ENCODE results near the gene COL12A1.

The COL12A1 gene

GRCh38 chr6:75154973-75155372, 50.9 kb downstream of the COL12A1 start:
- Histone ChIP-seq H3K36me3 (ENCODE audit: insufficient read depth, low read length) (no peaks in the 10 kb centered on the region), H3K9me3 (ENCODE audit: control insufficient read depth, insufficient read depth, low read length) (no peaks in the 10 kb centered on the region), H3K4me1 (ENCODE audit: insufficient read depth, low read length) (no peaks in the 10 kb centered on the region), H3K9ac (ENCODE audit: low read depth, low read length) (no peak overlapping the region)

GRCh38 chr6:75150685-75151412, 55.0 kb downstream of the COL12A1 start:
- Histone ChIP-seq H3K9me3 (ENCODE audit: control insufficient read depth, insufficient read depth, low read length) (no peaks in the 10 kb centered on the region), H3K36me3 (ENCODE audit: insufficient read depth, low read length) (no peaks in the 10 kb centered on the region), H3K4me1 (ENCODE audit: insufficient read depth, low read length) (no peaks in the 10 kb centered on the region), H3K9ac (ENCODE audit: low read depth, low read length) (no peak overlapping the region)

- no peaks in the 10 kb centered on the region for H3K4me1 ChIP-seq (ENCODE audit: insufficient read depth, low read length)
- no peaks in the 10 kb centered on the region for H3K36me3 ChIP-seq (ENCODE audit: insufficient read depth, low read length)
- no peak overlapping the region for H3K9ac ChIP-seq (ENCODE audit: low read depth, low read length)
These were observed 56.2 kb downstream of the COL12A1 start for GRCh38 chr6:75149696-75150095.

GRCh38 chr6:75149240-75149639, 56.6 kb downstream of the COL12A1 start:
- no peaks in the 10 kb centered on the region for H3K36me3 ChIP-seq (ENCODE audit: insufficient read depth, low read length)
- no peaks in the 10 kb centered on the region for H3K4me1 ChIP-seq (ENCODE audit: insufficient read depth, low read length)
- H3K9ac ChIP-seq (ENCODE audit: low read depth, low read length) = no peak overlapping the region
- no peaks in the 10 kb centered on the region for H3K9me3 ChIP-seq (ENCODE audit: control insufficient read depth, insufficient read depth, low read length)

More at GRCh38 chr6:75149696-75150095, 56.2 kb downstream of the COL12A1 start:
- no peaks in the 10 kb centered on the region for H3K9me3 ChIP-seq (ENCODE audit: control insufficient read depth, insufficient read depth, low read length)

- H3K9me3 ChIP-seq (ENCODE audit: control insufficient read depth, insufficient read depth, low read length) = no peaks in the 10 kb centered on the region
- H3K4me1 ChIP-seq (ENCODE audit: insufficient read depth, low read length) = no peaks in the 10 kb centered on the region
- no peak overlapping the region for H3K9ac ChIP-seq (ENCODE audit: low read depth, low read length)
- H3K36me3 ChIP-seq (ENCODE audit: insufficient read depth, low read length) = no peaks in the 10 kb centered on the region
These were observed 58.3 kb downstream of the COL12A1 start for GRCh38 chr6:75147512-75147911.

GRCh38 chr6:75145976-75146375, 59.9 kb downstream of the COL12A1 start:
- Histone ChIP-seq H3K9me3 (ENCODE audit: control insufficient read depth, insufficient read depth, low read length) (no peaks in the 10 kb centered on the region), H3K36me3 (ENCODE audit: insufficient read depth, low read length) (no peaks in the 10 kb centered on the region), H3K4me1 (ENCODE audit: insufficient read depth, low read length) (no peaks in the 10 kb centered on the region), H3K9ac (ENCODE audit: low read depth, low read length) (no peak overlapping the region)

GRCh38 chr6:75145211-75145610, 60.6 kb downstream of the COL12A1 start:
- no peaks in the 10 kb centered on the region for H3K36me3 ChIP-seq (ENCODE audit: insufficient read depth, low read length)
- no peaks in the 10 kb centered on the region for H3K9me3 ChIP-seq (ENCODE audit: control insufficient read depth, insufficient read depth, low read length)
- H3K9ac ChIP-seq (ENCODE audit: low read depth, low read length) = no peak overlapping the region
- H3K4me1 ChIP-seq (ENCODE audit: insufficient read depth, low read length) = no peaks in the 10 kb centered on the region

- Histone ChIP-seq H3K4me1 (ENCODE audit: insufficient read depth, low read length) (no peaks in the 10 kb centered on the region), H3K9ac (ENCODE audit: low read depth, low read length) (no peak overlapping the region), H3K36me3 (ENCODE audit: insufficient read depth, low read length) (no peaks in the 10 kb centered on the region), H3K9me3 (ENCODE audit: control insufficient read depth, insufficient read depth, low read length) (no peaks in the 10 kb centered on the region)
These were observed 61.5 kb downstream of the COL12A1 start for GRCh38 chr6:75144386-75144785.

GRCh38 chr6:75143191-75143590, 62.7 kb downstream of the COL12A1 start:
- Histone ChIP-seq H3K9ac (ENCODE audit: low read depth, low read length) (no peak overlapping the region), H3K36me3 (ENCODE audit: insufficient read depth, low read length) (no peaks in the 10 kb centered on the region), H3K9me3 (ENCODE audit: control insufficient read depth, insufficient read depth, low read length) (no peaks in the 10 kb centered on the region), H3K4me1 (ENCODE audit: insufficient read depth, low read length) (no peaks in the 10 kb centered on the region)

GRCh38 chr6:75142721-75143120, 63.1 kb downstream of the COL12A1 start:
- Histone ChIP-seq H3K36me3 (ENCODE audit: insufficient read depth, low read length) (no peaks in the 10 kb centered on the region), H3K9me3 (ENCODE audit: control insufficient read depth, insufficient read depth, low read length) (no peaks in the 10 kb centered on the region), H3K4me1 (ENCODE audit: insufficient read depth, low read length) (no peaks in the 10 kb centered on the region), H3K9ac (ENCODE audit: low read depth, low read length) (no peak overlapping the region)

GRCh38 chr6:75135876-75136275, 70.0 kb downstream of the COL12A1 start:
- no peaks in the 10 kb centered on the region for H3K9me3 ChIP-seq (ENCODE audit: control insufficient read depth, insufficient read depth, low read length)

GRCh38 chr6:75135450-75135849, 70.4 kb downstream of the COL12A1 start:
- Histone ChIP-seq H3K9ac (ENCODE audit: low read depth, low read length) (no peak overlapping the region), H3K36me3 (ENCODE audit: insufficient read depth, low read length) (no peaks in the 10 kb centered on the region), H3K9me3 (ENCODE audit: control insufficient read depth, insufficient read depth, low read length) (no peaks in the 10 kb centered on the region), H3K4me1 (ENCODE audit: insufficient read depth, low read length) (no peaks in the 10 kb centered on the region)

More at GRCh38 chr6:75135876-75136275, 70.0 kb downstream of the COL12A1 start:
- Histone ChIP-seq H3K9ac (ENCODE audit: low read depth, low read length) (no peak overlapping the region), H3K4me1 (ENCODE audit: insufficient read depth, low read length) (no peaks in the 10 kb centered on the region), H3K36me3 (ENCODE audit: insufficient read depth, low read length) (no peaks in the 10 kb centered on the region)

- Histone ChIP-seq H3K9me3 (ENCODE audit: control insufficient read depth, insufficient read depth, low read length) (no peaks in the 10 kb centered on the region), H3K36me3 (ENCODE audit: insufficient read depth, low read length) (no peaks in the 10 kb centered on the region), H3K4me1 (ENCODE audit: insufficient read depth, low read length) (no peaks in the 10 kb centered on the region)
These were observed 75.1 kb downstream of the COL12A1 start for GRCh38 chr6:75130784-75131183.

GRCh38 chr6:75128878-75129570, 76.8 kb downstream of the COL12A1 start:
- no peaks in the 10 kb centered on the region for H3K36me3 ChIP-seq (ENCODE audit: insufficient read depth, low read length)
- H3K4me1 ChIP-seq (ENCODE audit: insufficient read depth, low read length) = no peaks in the 10 kb centered on the region
- no peak overlapping the region for H3K9ac ChIP-seq (ENCODE audit: low read depth, low read length)
- H3K9me3 ChIP-seq (ENCODE audit: control insufficient read depth, insufficient read depth, low read length) = no peaks in the 10 kb centered on the region

More at GRCh38 chr6:75130784-75131183, 75.1 kb downstream of the COL12A1 start:
- no peak overlapping the region for H3K9ac ChIP-seq (ENCODE audit: low read depth, low read length)

- H3K9ac ChIP-seq (ENCODE audit: low read depth, low read length) = no peak overlapping the region
- no peaks in the 10 kb centered on the region for H3K4me1 ChIP-seq (ENCODE audit: insufficient read depth, low read length)
- no peaks in the 10 kb centered on the region for H3K9me3 ChIP-seq (ENCODE audit: control insufficient read depth, insufficient read depth, low read length)
- no peaks in the 10 kb centered on the region for H3K36me3 ChIP-seq (ENCODE audit: insufficient read depth, low read length)
These were observed 79.3 kb downstream of the COL12A1 start for GRCh38 chr6:75126518-75126917.

All from ES-I3 (cell line).